ENCODE results near the gene IRX1.

Gene IRX1

DNA sequence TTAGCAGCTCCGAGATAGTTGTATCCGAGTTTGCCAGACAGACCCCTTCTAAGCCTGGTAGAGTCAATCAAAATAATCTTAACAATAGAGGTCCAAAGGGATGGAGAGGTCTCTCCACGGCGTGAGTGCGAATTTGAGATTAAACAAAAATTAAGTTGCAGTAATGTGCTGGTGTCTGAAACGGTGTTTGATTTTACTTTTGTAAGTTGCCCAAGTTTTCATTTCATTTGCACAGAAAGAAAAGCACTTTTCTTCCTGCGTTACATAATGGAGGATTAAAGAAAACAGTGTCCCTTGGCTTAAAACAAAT is 1.2 kb downstream of the IRX1 start:
- TF ChIP-seq, protein P1, sequence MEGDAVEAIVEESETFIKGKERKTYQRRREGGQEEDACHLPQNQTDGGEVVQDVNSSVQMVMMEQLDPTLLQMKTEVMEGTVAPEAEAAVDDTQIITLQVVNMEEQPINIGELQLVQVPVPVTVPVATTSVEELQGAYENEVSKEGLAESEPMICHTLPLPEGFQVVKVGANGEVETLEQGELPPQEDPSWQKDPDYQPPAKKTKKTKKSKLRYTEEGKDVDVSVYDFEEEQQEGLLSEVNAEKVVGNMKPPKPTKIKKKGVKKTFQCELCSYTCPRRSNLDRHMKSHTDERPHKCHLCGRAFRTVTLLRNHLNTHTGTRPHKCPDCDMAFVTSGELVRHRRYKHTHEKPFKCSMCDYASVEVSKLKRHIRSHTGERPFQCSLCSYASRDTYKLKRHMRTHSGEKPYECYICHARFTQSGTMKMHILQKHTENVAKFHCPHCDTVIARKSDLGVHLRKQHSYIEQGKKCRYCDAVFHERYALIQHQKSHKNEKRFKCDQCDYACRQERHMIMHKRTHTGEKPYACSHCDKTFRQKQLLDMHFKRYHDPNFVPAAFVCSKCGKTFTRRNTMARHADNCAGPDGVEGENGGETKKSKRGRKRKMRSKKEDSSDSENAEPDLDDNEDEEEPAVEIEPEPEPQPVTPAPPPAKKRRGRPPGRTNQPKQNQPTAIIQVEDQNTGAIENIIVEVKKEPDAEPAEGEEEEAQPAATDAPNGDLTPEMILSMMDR (conservative IDR thresholded peaks at IDR 0.05; ENCODE audit: control insufficient read depth, insufficient read depth, low read depth, low read length) = no peak
- peak overlapping the region; percentile 50 for H3K4me3 ChIP-seq (ENCODE audit: control insufficient read depth, low read depth, low read length)
- peak; percentile 1 for DNase-seq (ENCODE audit: low read depth)

DNA sequence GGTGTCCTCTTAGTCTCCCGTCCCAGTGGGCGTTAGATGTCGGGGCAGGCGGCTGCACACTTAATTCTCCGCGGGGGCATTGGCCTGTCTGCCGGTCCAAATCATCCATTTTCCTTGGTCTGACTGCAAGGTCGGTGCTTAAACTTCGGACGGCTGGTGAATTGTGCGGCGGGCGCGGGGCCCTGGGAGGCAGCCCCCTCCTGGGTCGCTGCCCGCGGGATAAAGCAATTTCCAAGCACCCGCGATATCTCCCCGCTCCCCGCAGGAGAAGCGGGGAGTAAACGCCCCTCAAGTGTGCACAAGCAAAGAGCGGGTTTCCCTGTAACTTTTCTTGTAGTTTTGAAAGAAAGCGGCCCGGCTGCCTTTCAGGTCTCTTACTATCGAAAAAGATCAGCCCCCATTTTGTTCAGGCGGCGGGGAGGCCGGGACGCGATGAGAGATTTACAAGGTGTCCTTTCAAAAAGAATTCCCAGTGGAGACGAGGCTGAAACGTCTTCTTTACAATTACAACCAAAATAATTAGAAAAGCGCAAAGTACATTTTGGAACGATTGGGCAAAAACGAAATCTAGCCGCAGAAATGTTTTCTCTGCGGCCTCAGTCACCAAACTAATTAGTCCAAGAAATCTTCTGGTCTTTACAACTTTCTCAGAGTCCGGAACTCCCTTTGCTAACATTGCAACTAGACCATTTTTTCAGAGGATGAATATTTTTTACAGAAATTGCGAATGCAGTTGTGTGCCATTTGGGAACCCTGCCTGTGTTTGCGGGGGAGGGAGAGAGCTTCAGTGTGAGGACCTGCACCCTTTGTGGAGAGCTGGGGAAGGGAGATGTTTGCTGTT is 1.8 kb downstream of the IRX1 start:
- H3K4me3 ChIP-seq (ENCODE audit: control insufficient read depth, low read depth, low read length) = peak overlapping the region; percentile 50
- TF ChIP-seq, protein P1 (conservative IDR thresholded peaks at IDR 0.05; ENCODE audit: control insufficient read depth, insufficient read depth, low read depth, low read length) = no peak
- DNase-seq (ENCODE audit: low read depth) = peak; percentile 15

DNA sequence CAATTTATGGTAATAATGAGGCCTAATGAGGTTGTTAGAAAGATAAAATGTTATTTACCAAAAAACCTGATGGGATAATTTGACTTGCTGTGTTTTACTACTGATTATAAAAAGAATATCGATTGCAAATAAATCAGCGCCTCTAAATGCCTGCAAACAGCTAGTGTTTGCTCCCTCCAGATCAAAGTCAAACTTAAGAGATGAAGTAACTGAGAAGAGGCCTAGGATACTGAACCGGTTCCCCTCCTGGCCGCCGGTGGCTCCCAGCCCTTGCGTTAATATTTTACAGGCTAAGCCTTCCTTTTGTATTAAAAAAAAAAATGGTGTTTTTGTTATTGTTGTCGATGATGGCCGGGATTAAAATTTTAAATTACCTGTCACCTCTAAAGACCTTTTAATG is 2.6 kb downstream of the IRX1 start:
- peak; percentile 20 for DNase-seq (ENCODE audit: low read depth)
- TF ChIP-seq, protein P1 (conservative IDR thresholded peaks at IDR 0.05; ENCODE audit: control insufficient read depth, insufficient read depth, low read depth, low read length) = no peak
- peak overlapping the region; percentile 9 for H3K4me3 ChIP-seq (ENCODE audit: control insufficient read depth, low read depth, low read length)

DNA sequence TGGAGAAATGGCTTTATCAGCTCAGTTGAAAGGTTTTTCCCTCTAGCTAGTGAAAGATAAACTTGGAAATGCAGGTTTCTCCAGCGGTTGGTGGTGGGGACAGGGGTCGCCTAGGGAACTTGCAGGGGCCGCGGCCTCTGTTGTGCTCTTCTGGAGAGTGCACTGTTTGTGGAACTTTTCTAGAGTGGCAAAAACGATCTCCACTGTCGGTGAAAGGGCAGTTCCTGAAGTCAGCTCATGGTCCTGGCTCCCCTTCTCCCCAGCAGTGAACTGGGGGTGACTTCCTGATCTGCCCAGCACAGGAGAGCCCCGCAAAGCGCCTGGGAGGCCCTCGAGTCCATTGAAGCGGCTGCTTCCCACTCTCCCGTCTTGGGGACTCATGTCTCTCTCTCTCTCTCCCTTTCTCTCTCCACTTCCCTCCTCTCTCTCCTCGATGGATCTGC is 3.2 kb downstream of the IRX1 start:
- H3K4me3 ChIP-seq (ENCODE audit: control insufficient read depth, low read depth, low read length) = no peak overlapping the region
- DNase-seq (ENCODE audit: low read depth) = peak; percentile 11
- TF ChIP-seq, protein P1 (conservative IDR thresholded peaks at IDR 0.05; ENCODE audit: control insufficient read depth, insufficient read depth, low read depth, low read length) = no peak

DNA sequence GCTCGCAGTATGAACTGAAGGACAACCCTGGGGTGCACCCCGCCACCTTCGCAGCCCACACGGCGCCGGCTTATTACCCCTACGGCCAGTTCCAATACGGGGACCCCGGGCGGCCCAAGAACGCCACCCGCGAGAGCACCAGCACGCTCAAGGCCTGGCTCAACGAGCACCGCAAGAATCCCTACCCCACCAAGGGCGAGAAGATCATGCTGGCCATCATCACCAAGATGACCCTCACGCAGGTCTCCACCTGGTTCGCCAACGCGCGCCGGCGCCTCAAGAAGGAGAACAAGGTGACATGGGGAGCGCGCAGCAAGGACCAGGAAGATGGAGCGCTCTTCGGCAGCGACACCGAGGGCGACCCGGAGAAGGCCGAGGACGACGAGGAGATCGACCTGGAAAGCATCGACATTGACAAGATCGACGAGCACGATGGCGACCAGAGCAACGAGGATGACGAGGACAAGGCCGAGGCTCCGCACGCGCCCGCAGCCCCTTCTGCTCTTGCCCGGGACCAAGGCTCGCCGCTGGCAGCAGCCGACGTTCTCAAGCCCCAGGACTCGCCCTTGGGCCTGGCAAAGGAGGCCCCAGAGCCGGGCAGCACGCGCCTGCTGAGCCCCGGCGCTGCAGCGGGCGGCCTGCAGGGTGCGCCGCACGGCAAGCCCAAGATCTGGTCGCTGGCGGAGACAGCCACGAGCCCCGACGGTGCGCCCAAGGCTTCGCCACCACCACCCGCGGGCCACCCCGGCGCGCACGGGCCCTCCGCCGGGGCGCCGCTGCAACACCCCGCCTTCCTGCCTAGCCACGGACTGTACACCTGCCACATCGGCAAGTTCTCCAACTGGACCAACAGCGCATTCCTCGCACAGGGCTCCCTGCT is 3.8 kb downstream of the IRX1 start:
- peak; percentile 29 for DNase-seq (ENCODE audit: low read depth)
- H3K4me3 ChIP-seq (ENCODE audit: control insufficient read depth, low read depth, low read length) = no peak overlapping the region
- TF ChIP-seq, protein P1 (conservative IDR thresholded peaks at IDR 0.05; ENCODE audit: control insufficient read depth, insufficient read depth, low read depth, low read length) = no peak

DNA sequence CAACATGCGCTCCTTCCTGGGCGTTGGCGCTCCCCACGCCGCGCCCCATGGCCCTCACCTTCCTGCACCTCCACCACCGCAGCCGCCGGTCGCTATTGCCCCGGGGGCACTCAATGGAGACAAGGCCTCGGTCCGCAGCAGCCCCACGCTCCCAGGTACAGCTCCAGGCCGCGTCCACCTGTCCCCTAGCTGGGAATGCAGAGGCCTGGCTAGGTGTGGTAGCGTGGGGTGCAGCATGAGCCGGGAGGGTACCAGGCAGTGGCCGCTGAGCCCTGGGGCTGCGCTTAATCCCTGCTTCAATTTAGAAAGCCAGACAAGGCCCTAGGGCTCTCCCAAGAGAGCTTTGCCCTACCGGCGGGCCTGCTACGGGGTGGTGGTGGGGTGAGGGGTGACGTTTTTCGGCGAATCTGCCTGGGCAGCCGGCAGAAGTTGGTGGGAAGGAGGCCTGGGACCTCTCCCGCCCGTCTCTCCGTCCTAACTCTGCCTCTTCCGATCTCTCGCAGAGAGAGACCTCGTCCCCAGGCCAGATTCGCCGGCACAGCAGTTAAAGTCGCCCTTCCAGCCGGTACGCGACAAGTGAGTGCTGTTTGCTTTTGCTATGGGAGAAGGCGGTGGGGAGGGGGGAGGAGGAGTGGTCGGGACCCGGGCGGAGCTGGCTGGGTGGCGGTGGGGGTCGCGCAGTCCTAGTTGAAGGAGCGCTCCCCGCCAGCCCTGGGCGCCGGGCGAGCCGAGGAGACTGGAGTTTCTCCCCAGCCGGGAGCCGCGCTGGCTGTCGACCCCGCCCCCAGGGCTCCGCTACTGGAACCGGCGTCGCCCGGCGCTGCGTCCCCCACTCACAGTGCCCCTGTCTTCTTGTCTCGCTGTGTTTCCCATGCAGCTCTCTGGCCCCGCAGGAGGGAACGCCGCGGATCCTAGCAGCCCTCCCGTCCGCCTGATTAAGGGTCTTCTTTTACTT is 4.8 kb downstream of the IRX1 start:
- no peak overlapping the region for H3K4me3 ChIP-seq (ENCODE audit: control insufficient read depth, low read depth, low read length)
- DNase-seq (ENCODE audit: low read depth) = no peak
- TF ChIP-seq, protein P1 (conservative IDR thresholded peaks at IDR 0.05; ENCODE audit: control insufficient read depth, insufficient read depth, low read depth, low read length) = no peak
